IMR-90 (cell line): ENCODE data around the gene SF3B2. TPM values are rescaled to one million over a fixed set of nuclear protein-coding genes. Genes with fewer than 3 reads are reported as not detected.

Experiments used
- ATAC-seq: fragments of 200-7000 bp; cut with Tn5 transposase; 2 replicates; pipeline ENCODE4 v1.9.1; 2020; ENCODE audit warnings: low read depth, mild to moderate bottlenecking, moderate library complexity
- BruUV-seq: library from RNA; stranded (reverse); fragments of 400-500 nt; replicated peaks from 2 replicates; lab custom pipeline; 2021; lab: Mats Ljungman, UMichigan
- CTCF ChIA-PET: fragments of 300-600 bp; formaldehyde crosslinking; extraction: SDS; loops from one replicate; lab custom pipeline; 2021; ENCODE audit warnings: antibody characterized with exemption; lab: Yijun Ruan, JAX
- POLR2A ChIA-PET: fragments of 300-600 bp; sonication (Branson Sonifier 250); formaldehyde crosslinking; loops from one replicate; lab custom pipeline; 2022; ENCODE audit warnings: antibody characterized with exemption; ENCODE audit not compliant: unreplicated experiment; lab: Charles Lee
- DNase-seq: peaks from one replicate; pipeline ENCODE4 v3.0.0; 2013
- H2AFZ ChIP-seq: replicated peaks from 2 replicates; pipeline ENCODE3; 2013; ENCODE audit warnings: low read length, mild to moderate bottlenecking; ENCODE audit not compliant: poor library complexity
- H2AK5ac ChIP-seq: 2 replicates; pipeline ENCODE4 v1.6.1; 2013; ENCODE audit warnings: low read depth, low read length, inconsistent platforms
- H2AK9ac ChIP-seq: replicated peaks from 2 replicates; pipeline ENCODE3; 2013; ENCODE audit warnings: mild to moderate bottlenecking, low read depth, low read length, moderate library complexity; ENCODE audit not compliant: poor library complexity
- H2BK120ac ChIP-seq: 2 replicates; pipeline ENCODE4 v1.6.1; 2013; ENCODE audit warnings: low read depth, low read length, inconsistent platforms
- H2BK15ac ChIP-seq: 3 replicates; pipeline ENCODE4 v1.6.1; 2013; ENCODE audit warnings: low read depth, low read length, inconsistent platforms
- H2BK20ac ChIP-seq: 2 replicates; pipeline ENCODE4 v1.6.1; 2013; ENCODE audit warnings: low read depth, mild to moderate bottlenecking, inconsistent platforms, low read length, moderate library complexity
- H2BK5ac ChIP-seq: 2 replicates; pipeline ENCODE4 v1.6.1; 2013; ENCODE audit warnings: mild to moderate bottlenecking, low read depth, low read length, inconsistent platforms; ENCODE audit not compliant: poor library complexity, severe bottlenecking
- H3K14ac ChIP-seq: replicated peaks from 2 replicates; pipeline ENCODE4 v1.6.1; 2013; ENCODE audit warnings: low read depth, low read length, inconsistent platforms
- H3K18ac ChIP-seq: 2 replicates; pipeline ENCODE4 v1.6.1; 2013; ENCODE audit warnings: low read depth, low read length, control low read depth
- H3K23ac ChIP-seq: 2 replicates; pipeline ENCODE4 v1.6.1; 2013; ENCODE audit warnings: low read depth, low read length, inconsistent platforms
- H3K27ac ChIP-seq: 2 replicates; pipeline ENCODE4 v1.5.1; 2013; ENCODE audit warnings: mild to moderate bottlenecking, control low read depth, low read length; ENCODE audit not compliant: insufficient read depth
- H3K27me3 ChIP-seq: 2 replicates; pipeline ENCODE4 v1.6.1; 2013; ENCODE audit warnings: low read length; ENCODE audit not compliant: control insufficient read depth, insufficient read depth
- H3K36me3 ChIP-seq: 2 replicates; pipeline ENCODE4 v1.6.1; 2013; ENCODE audit warnings: low read length, mixed read lengths; ENCODE audit not compliant: control insufficient read depth, insufficient read depth
- H3K4ac ChIP-seq: 2 replicates; pipeline ENCODE4 v1.6.1; 2013; ENCODE audit warnings: low read depth, low read length, inconsistent platforms
- H3K4me1 ChIP-seq: 2 replicates; pipeline ENCODE4 v1.6.1; 2013; ENCODE audit warnings: low read length, mixed read lengths; ENCODE audit not compliant: control insufficient read depth, insufficient read depth
- H3K4me2 ChIP-seq: 2 replicates; pipeline ENCODE4 v1.6.1; 2013; ENCODE audit warnings: low read depth, mild to moderate bottlenecking, control low read depth, low read length, moderate library complexity
- H3K4me3 ChIP-seq: 2 replicates; pipeline ENCODE4 v1.5.1; 2013; ENCODE audit warnings: low read depth, mild to moderate bottlenecking, control low read depth, low read length, moderate library complexity; ENCODE audit not compliant: insufficient read depth
- H3K56ac ChIP-seq: 2 replicates; pipeline ENCODE4 v1.6.1; 2013; ENCODE audit warnings: low read length, inconsistent platforms; ENCODE audit not compliant: insufficient read depth; ENCODE audit errors: extremely low read depth
- H3K79me1 ChIP-seq, 2 experiments: 2 replicates each; pipeline ENCODE4 v1.6.1; 2013; ENCODE audit warnings: low read length in 2 of 2, inconsistent platforms in 1 of 2, low read depth in 1 of 2
- H3K9ac ChIP-seq: 2 replicates; pipeline ENCODE4 v1.6.1; 2013; ENCODE audit warnings: low read depth, low read length, control low read depth
- H3K9me1 ChIP-seq: 2 replicates; pipeline ENCODE4 v1.6.1; 2013; ENCODE audit warnings: low read length, inconsistent platforms; ENCODE audit not compliant: insufficient read depth
- H3K9me3 ChIP-seq: 2 replicates; pipeline ENCODE4 v1.6.1; 2013; ENCODE audit warnings: low read length; ENCODE audit not compliant: control insufficient read depth, insufficient read depth
- H4K20me1 ChIP-seq: 2 replicates; pipeline ENCODE4 v1.6.1; 2013; ENCODE audit warnings: low read length, inconsistent platforms; ENCODE audit not compliant: insufficient read depth
- H4K5ac ChIP-seq: 2 replicates; pipeline ENCODE4 v1.6.1; 2013; ENCODE audit warnings: mild to moderate bottlenecking, low read depth, low read length, control low read depth
- H4K8ac ChIP-seq, 2 experiments: 2 replicates each; pipeline ENCODE4 v1.6.1; 2013; ENCODE audit warnings: low read depth in 2 of 2, low read length in 2 of 2, control low read depth in 1 of 2, inconsistent platforms in 1 of 2
- H4K91ac ChIP-seq: 2 replicates; pipeline ENCODE4 v1.6.1; 2013; ENCODE audit warnings: low read depth, low read length, inconsistent platforms; ENCODE audit not compliant: insufficient read depth
- BHLHE40 ChIP-seq: fragments of 150-350 bp; IDR thresholded peaks from 2 replicates; pipeline ENCODE4 v1.6.1; 2016; ENCODE audit warnings: mild to moderate bottlenecking, low read depth, low read length
- CEBPB ChIP-seq: IDR thresholded peaks from 2 replicates; pipeline ENCODE4 v1.6.1; 2012; ENCODE audit warnings: low read depth, low read length, improper control_type of control experiment
- CHD1 ChIP-seq: IDR thresholded peaks from 2 replicates; pipeline ENCODE4 v1.6.1; 2012; ENCODE audit warnings: low read depth, low read length, improper control_type of control experiment
- FOS ChIP-seq: fragments of 150-350 bp; IDR thresholded peaks from 2 replicates; pipeline ENCODE4 v1.6.1; 2016; ENCODE audit warnings: low read depth, low read length
- MAFK ChIP-seq: IDR thresholded peaks from 2 replicates; pipeline ENCODE4 v1.6.1; 2012; ENCODE audit warnings: low read depth, low read length, improper control_type of control experiment
- MAZ ChIP-seq: IDR thresholded peaks from 2 replicates; pipeline ENCODE4 v1.6.1; 2012; ENCODE audit warnings: low read depth, mild to moderate bottlenecking, low read length, improper control_type of control experiment, moderate library complexity, borderline replicate concordance
- MXI1 ChIP-seq: IDR thresholded peaks from 2 replicates; pipeline ENCODE4 v1.6.1; 2012; ENCODE audit warnings: low read depth, mild to moderate bottlenecking, low read length, moderate library complexity, borderline replicate concordance
- NFE2L2 ChIP-seq: fragments of 150-350 bp; IDR thresholded peaks from 2 replicates; pipeline ENCODE4 v1.6.1; 2016; ENCODE audit warnings: low read depth, mild to moderate bottlenecking, low read length
- POLR2A ChIP-seq: IDR thresholded peaks from 2 replicates; pipeline ENCODE4 v1.6.1; 2012; ENCODE audit warnings: mild to moderate bottlenecking, low read depth, low read length
- RCOR1 ChIP-seq: IDR thresholded peaks from 2 replicates; pipeline ENCODE4 v1.6.1; 2012; ENCODE audit warnings: mild to moderate bottlenecking, low read length, improper control_type of control experiment; ENCODE audit not compliant: insufficient replicate concordance
- RFX5 ChIP-seq: IDR thresholded peaks from 2 replicates; pipeline ENCODE4 v1.8.0; 2012; ENCODE audit warnings: low read depth, mild to moderate bottlenecking, low read length, moderate library complexity
- SMC3 ChIP-seq: fragments of 150-350 bp; IDR thresholded peaks from 2 replicates; pipeline ENCODE4 v1.6.1; 2016; ENCODE audit warnings: low read depth, mild to moderate bottlenecking, antibody characterized with exemption, low read length, moderate library complexity
- WGBS, 2 experiments: methylation state at CpG; one replicate each; pipeline versions ENCODE4 v1.1.5 to v1.1.7; 2013; ENCODE audit warnings: missing lambda C conversion rate in 2 of 2; ENCODE audit not compliant: insufficient read length in 1 of 2; ENCODE audit errors: extremely low coverage in 2 of 2; 5-methylcytosine and 5-hydroxymethylcytosine counted together
- dilution Hi-C: fragments of 300-500 bp; cut with HindIII; formaldehyde crosslinking; loops from one replicate; pipeline ENCODE4 v1.14.3; 2018; ENCODE audit warnings: low sequenced_read_pairs; ENCODE audit not compliant: unreplicated experiment
- in situ Hi-C: fragments of 300-500 bp; cut with MboI; formaldehyde crosslinking; loops from 3 replicates; pipeline ENCODE4 v1.14.3; 2019; ENCODE audit warnings: low sequenced_read_pairs, inconsistent platforms, mixed read lengths
- intact Hi-C: fragments of 100-400 bp; cut with micrococcal nuclease; formaldehyde crosslinking; loops from 2 replicates; pipeline ENCODE4 v1.10.0; 2022
- polyA plus RNA-seq, 3 experiments: library from polyadenylated mRNA; depleted of rRNA; stranded (reverse); fragments of >200 nt; gene quantifications; 2 replicates each; pipeline ENCODE4 v1.2.3, GENCODE V29; 2012; ENCODE audit warnings: low replicate concordance in 1 of 3
- total RNA-seq: library from RNA; depleted of rRNA; stranded (reverse); fragments of >200 nt; gene quantifications from 2 replicates; pipeline ENCODE4 v1.2.3, GENCODE V29; 2012
- TF ChIP-seq, protein P1 (sequence below): fragments of 150-350 bp; IDR thresholded peaks from 2 replicates; pipeline ENCODE4 v1.6.1; 2017; ENCODE audit warnings: mild to moderate bottlenecking, antibody characterized with exemption, low read length, low read depth
- TF ChIP-seq, protein P2 (sequence below): fragments of 150-350 bp; IDR thresholded peaks from 2 replicates; pipeline ENCODE4 v1.6.1; 2016; ENCODE audit warnings: low read depth, mild to moderate bottlenecking, low read length, moderate library complexity, borderline replicate concordance
- TF ChIP-seq, protein P3 (sequence below): conservative IDR thresholded peaks from 2 replicates; pipeline ENCODE4 v1.5.1; 2012; ENCODE audit warnings: mild to moderate bottlenecking, low read depth, low read length, improper control_type of control experiment

The SF3B2 gene
- total and polyA plus RNA-seq, 2 of the 4 experiments (the other 2 are of a cell fraction) = 120 to 122 TPM

DNA sequence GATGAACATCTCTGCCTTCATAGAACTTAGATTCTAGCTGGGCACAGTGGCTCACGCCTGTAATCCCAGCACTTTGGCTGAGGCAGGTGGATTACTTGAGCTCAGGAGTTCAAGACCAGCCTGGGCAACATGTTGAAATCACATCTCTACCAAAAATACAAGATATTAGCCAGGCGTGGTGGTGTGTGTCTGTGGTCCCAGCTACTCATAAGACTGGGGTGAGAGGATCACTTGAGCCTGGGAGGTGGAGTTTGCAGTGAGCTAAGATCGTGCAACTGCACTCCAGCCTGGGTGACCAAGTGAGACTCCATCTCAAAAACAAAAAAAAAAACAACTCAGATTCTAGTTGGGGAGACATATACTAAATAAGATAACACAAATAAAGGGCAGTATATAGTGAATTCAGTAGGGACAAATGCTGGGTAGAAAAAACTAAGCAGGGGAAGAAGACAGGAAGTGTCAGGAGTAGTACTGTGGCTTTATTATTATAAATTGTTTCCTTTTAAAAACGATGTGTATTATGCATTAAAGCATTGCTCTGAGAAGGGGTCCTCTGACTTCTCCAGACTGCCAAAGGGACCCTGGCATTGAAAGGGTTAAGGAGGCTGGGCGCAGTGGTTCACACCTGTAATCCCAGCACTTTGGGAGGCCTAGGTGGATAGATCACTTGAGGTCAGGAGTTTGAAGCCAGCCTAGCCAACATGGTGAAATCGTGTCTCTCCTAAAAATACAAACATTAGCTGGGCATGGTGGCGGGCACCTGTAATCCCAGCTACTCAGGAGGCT lies 64.6 kb downstream of the SF3B2 start:
- no TSS peak for BruUV-seq
- H3K79me1 ChIP-seq = peaks cover 32 to 76% of the 10 kb centered on the region in 2 experiments
- no peak overlapping the region for H3K18ac ChIP-seq
- H3K56ac ChIP-seq = no peak overlapping the region
- dilution Hi-C loops = no loop called here
- no peak overlapping the region for H3K4me3 ChIP-seq
- H3K9ac ChIP-seq = no peak overlapping the region
- H4K5ac ChIP-seq = no peak overlapping the region
- H2BK120ac ChIP-seq = no peak overlapping the region
- 0 out of 2 replicates have a peak overlapping the region, but pooled peaks have one; percentile 24 for H3K4ac ChIP-seq
- ATAC-seq (no peak), DNase-seq (no peak)
- H3K36me3 ChIP-seq = no peaks in the 10 kb centered on the region
- no peak overlapping the region for H2BK5ac ChIP-seq
- H2AFZ ChIP-seq = no peak overlapping the region
- intact Hi-C loops = loop anchor here (5.0 kb wide), 1 partner anchor 34 kb away; no protein-coding TSS in a partner anchor
- H3K27me3 ChIP-seq = no peaks in the 10 kb centered on the region
- no peak overlapping the region for H3K14ac ChIP-seq
- peaks cover 18% of the 10 kb centered on the region for H3K9me1 ChIP-seq
- no peak overlapping the region for H4K8ac ChIP-seq
- POLR2A ChIA-PET = no interaction called here
- WGBS, 2 experiments = 100% methylated on average over 1 of the region's 7 CpGs; no CpG with 5 or more reads in 1 of the 2 experiments
- in situ Hi-C loops = no loop called here
- peaks cover 23% of the 10 kb centered on the region for H4K20me1 ChIP-seq
- H3K23ac ChIP-seq = no peak overlapping the region
- CTCF ChIA-PET = no interaction called here
- H2AK5ac ChIP-seq = peak overlapping the region; percentile 45; the same call in 1 of the 2 replicates
- H3K27ac ChIP-seq = no peak overlapping the region
- H2AK9ac ChIP-seq = no peak overlapping the region
- H3K4me1 ChIP-seq = peaks cover 25% of the 10 kb centered on the region
- H4K91ac ChIP-seq = no peak overlapping the region; the same call in 1 of the 2 replicates
- no peak overlapping the region for H3K4me2 ChIP-seq
- H2BK15ac ChIP-seq = no peak overlapping the region
- H3K9me3 ChIP-seq = no peaks in the 10 kb centered on the region
- H2BK20ac ChIP-seq = no peak overlapping the region
- TF ChIP-seq NFE2L2 (no peak), POLR2A (no peak), CHD1 (no peak), BHLHE40 (no peak), CEBPB (no peak), SMC3 (no peak), RFX5 (no peak), FOS (no peak), MXI1 (no peak), MAFK (no peak), RCOR1 (no peak), MAZ (no peak)
- TF ChIP-seq, protein P1, sequence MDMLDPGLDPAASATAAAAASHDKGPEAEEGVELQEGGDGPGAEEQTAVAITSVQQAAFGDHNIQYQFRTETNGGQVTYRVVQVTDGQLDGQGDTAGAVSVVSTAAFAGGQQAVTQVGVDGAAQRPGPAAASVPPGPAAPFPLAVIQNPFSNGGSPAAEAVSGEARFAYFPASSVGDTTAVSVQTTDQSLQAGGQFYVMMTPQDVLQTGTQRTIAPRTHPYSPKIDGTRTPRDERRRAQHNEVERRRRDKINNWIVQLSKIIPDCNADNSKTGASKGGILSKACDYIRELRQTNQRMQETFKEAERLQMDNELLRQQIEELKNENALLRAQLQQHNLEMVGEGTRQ = no peak
- TF ChIP-seq, protein P2, sequence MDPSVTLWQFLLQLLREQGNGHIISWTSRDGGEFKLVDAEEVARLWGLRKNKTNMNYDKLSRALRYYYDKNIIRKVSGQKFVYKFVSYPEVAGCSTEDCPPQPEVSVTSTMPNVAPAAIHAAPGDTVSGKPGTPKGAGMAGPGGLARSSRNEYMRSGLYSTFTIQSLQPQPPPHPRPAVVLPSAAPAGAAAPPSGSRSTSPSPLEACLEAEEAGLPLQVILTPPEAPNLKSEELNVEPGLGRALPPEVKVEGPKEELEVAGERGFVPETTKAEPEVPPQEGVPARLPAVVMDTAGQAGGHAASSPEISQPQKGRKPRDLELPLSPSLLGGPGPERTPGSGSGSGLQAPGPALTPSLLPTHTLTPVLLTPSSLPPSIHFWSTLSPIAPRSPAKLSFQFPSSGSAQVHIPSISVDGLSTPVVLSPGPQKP = no peak
- TF ChIP-seq, protein P3, sequence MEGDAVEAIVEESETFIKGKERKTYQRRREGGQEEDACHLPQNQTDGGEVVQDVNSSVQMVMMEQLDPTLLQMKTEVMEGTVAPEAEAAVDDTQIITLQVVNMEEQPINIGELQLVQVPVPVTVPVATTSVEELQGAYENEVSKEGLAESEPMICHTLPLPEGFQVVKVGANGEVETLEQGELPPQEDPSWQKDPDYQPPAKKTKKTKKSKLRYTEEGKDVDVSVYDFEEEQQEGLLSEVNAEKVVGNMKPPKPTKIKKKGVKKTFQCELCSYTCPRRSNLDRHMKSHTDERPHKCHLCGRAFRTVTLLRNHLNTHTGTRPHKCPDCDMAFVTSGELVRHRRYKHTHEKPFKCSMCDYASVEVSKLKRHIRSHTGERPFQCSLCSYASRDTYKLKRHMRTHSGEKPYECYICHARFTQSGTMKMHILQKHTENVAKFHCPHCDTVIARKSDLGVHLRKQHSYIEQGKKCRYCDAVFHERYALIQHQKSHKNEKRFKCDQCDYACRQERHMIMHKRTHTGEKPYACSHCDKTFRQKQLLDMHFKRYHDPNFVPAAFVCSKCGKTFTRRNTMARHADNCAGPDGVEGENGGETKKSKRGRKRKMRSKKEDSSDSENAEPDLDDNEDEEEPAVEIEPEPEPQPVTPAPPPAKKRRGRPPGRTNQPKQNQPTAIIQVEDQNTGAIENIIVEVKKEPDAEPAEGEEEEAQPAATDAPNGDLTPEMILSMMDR = no peak
